ENCODE data around the gene APOH. TPM values are rescaled to one million over a fixed set of nuclear protein-coding genes. Genes with fewer than 3 reads are reported as not detected.

APOH gene
- total and polyA plus RNA-seq, 2 of the 13 experiments (the other 11 are each of a cell fraction or from before 2014, with no cell fraction given) = 4,846 to 5,748 TPM

GRCh38 chr17:66230922-66231591 lies 1.8 kb upstream of the APOH start (continued):
- TF ChIP-seq ZNF770 (CRISPR knock-in tag; IDR thresholded peaks at IDR 0.05) = no peak
- 0 out of 2 replicates have a peak, but pooled peaks have one; percentile 90 for TF ChIP-seq ZNF512 (CRISPR knock-in tag; IDR thresholded peaks at IDR 0.05)
- TF ChIP-seq POGZ (CRISPR knock-in tag; IDR thresholded peaks at IDR 0.05) = peak; percentile 24; the same call in 1 of the 2 replicates
- TF ChIP-seq CCAR2 (optimal IDR thresholded peaks at IDR 0.05; ENCODE audit: low read depth, low read length) = peak; percentile 34
- TF ChIP-seq KLF6 (CRISPR knock-in tag; IDR thresholded peaks at IDR 0.05) = 0 out of 2 replicates have a peak, but pooled peaks have one; percentile 31
- no peak for TF ChIP-seq SRSF4 (IDR thresholded peaks at IDR 0.05; ENCODE audit: low read depth, low read length, poor library complexity, severe bottlenecking)
- TF ChIP-seq TGIF2 (CRISPR knock-in tag; IDR thresholded peaks at IDR 0.05) = no peak

All from HepG2 (cell line).